Lung (tissue), 12 donors: ENCODE measurements around the gene LRP1. TPM values are rescaled to one million over a fixed set of nuclear protein-coding genes. Genes with fewer than 3 reads are reported as not detected.

ENCODE experiments used
- ATAC-seq: fragments of 200-7000 bp; cut with Tn5 transposase; one replicate; pipeline ENCODE4 v1.9.1; 2020; ENCODE audit warnings: moderate number of reproducible peaks; ENCODE audit not compliant: insufficient read depth, low FRiP score
- DNase-seq, 3 donors: peaks; one replicate each; pipeline ENCODE4 v3.0.0-alpha.2; 2013 to 2017
- H3K27ac ChIP-seq, 2 donors: one replicate each; pipeline ENCODE4 v1.5.1; 2013; ENCODE audit warnings: mild to moderate bottlenecking in 2 of 2, moderate library complexity in 2 of 2, control low read depth in 1 of 2, inconsistent platforms in 1 of 2, low read depth in 1 of 2, low read length in 1 of 2
- H3K27me3 ChIP-seq, 3 donors: one replicate each; pipeline ENCODE4 v1.5.1; 2013; ENCODE audit warnings: low read length in 2 of 3; ENCODE audit not compliant: control insufficient read depth in 3 of 3, insufficient read depth in 3 of 3
- H3K36me3 ChIP-seq, 4 donors: one replicate each; pipeline ENCODE4 v1.5.1; 2013; ENCODE audit warnings: low read length in 4 of 4, mild to moderate bottlenecking in 1 of 4, moderate library complexity in 1 of 4; ENCODE audit not compliant: control insufficient read depth in 4 of 4, insufficient read depth in 4 of 4
- H3K4me1 ChIP-seq, 5 donors: one replicate each; pipeline ENCODE4 v1.5.1; 2013; ENCODE audit warnings: low read length in 5 of 5, mild to moderate bottlenecking in 2 of 5, moderate library complexity in 1 of 5; ENCODE audit not compliant: control insufficient read depth in 5 of 5, insufficient read depth in 5 of 5
- H3K4me3 ChIP-seq: one replicate; pipeline ENCODE4 v1.5.1; 2013; ENCODE audit warnings: mild to moderate bottlenecking, control low read depth, moderate library complexity
- H3K9ac ChIP-seq, 2 donors: one replicate each; pipeline ENCODE4 v1.5.1; 2013; ENCODE audit warnings: low read length in 2 of 2, control low read depth in 1 of 2; ENCODE audit not compliant: insufficient read depth in 1 of 2
- H3K9me3 ChIP-seq, 4 donors: one replicate each; pipeline ENCODE4 v1.5.1; 2013; ENCODE audit warnings: low read length in 3 of 4, mild to moderate bottlenecking in 1 of 4, moderate library complexity in 1 of 4; ENCODE audit not compliant: control insufficient read depth in 4 of 4, insufficient read depth in 3 of 4
- CTCF ChIP-seq: IDR thresholded peaks from 2 replicates; pipeline ENCODE4 v1.5.1; 2012; ENCODE audit warnings: mild to moderate bottlenecking; ENCODE audit errors: control extremely low read depth, extremely low read depth
- WGBS, 2 donors: extraction: QIAGEN DNeasy Blood & Tissue Kit; methylation state at CpG; one replicate each; pipeline ENCODE4 v1.1.7; 2013; 5-methylcytosine and 5-hydroxymethylcytosine counted together
- polyA plus RNA-seq, 2 donors: library from polyadenylated mRNA; stranded (reverse); fragments of 200-250 nt; gene quantifications; one replicate each; pipeline ENCODE4 v1.2.1, GENCODE V29; 2013
- total RNA-seq, 2 donors: library from RNA; depleted of rRNA in 1 of 2; stranded (reverse); fragments of >200 nt in 1 of 2; gene quantifications; one replicate each; pipeline ENCODE4 v1.2.1, GENCODE V29; 2014 to 2021
- donor health status: control.
- donor health status: control.
- donor health status: Bipolar disorder and iron deficiency.
- donor health status: healthy.
- donor health status: DM: yes; HTN: yes; CAD: no.

The LRP1 gene
- total and polyA plus RNA-seq, 4 donors: 52.6 to 338 (median 122) TPM

DNA sequence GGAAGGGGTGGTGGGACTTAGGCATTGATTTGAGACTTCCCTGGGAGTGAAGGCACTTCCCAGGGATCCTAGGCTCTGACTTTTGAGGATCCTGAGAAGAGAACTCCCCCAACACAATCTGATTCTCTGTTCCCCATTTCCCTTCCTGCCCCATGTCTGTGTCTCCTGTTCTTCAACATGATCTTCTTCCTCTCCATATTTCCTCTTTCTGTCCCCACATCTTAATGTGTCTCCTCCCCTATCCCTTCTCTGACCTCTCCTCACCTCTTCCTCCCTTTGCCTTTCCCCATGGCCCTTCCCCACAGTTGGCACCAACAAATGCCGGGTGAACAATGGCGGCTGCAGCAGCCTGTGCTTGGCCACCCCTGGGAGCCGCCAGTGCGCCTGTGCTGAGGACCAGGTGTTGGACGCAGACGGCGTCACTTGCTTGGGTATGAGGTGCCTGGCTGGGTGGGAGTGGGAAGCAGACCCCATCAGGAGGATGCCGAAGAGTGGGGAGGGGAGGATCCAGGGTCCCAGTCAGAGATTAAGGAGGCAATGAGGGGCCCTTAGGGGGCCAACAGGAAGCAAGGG, 34.4 kb downstream of the LRP1 start:
- WGBS, 2 donors: 89 to 95% methylated on average over 8 of the region's 8 CpGs
- Histone ChIP-seq H3K4me1 (peaks cover 0 to 6% (median 3%) of the 10 kb centered on the region in 5 donors), H3K9ac (no peak overlapping the region), H3K27me3 (no peaks in the 10 kb centered on the region), H3K4me3 (no peak overlapping the region), H3K9me3 (peaks cover 0 to 2% (median 0%) of the 10 kb centered on the region in 4 donors), H3K36me3 (peaks cover 9 to 65% (median 54%) of the 10 kb centered on the region in 4 donors), H3K27ac (no peak overlapping the region)
- TF ChIP-seq CTCF: no peak
- peak; percentile 20 for ATAC-seq
- no peak for DNase-seq

- Histone ChIP-seq H3K9ac (no peak overlapping the region), H3K27ac (no peak overlapping the region), H3K9me3 (peaks cover 0 to 2% (median 0%) of the 10 kb centered on the region in 4 donors), H3K36me3 (peaks cover 15 to 71% (median 55%) of the 10 kb centered on the region in 4 donors), H3K4me3 (no peak overlapping the region), H3K27me3 (no peaks in the 10 kb centered on the region), H3K4me1 (peaks cover 0 to 3% (median 0%) of the 10 kb centered on the region in 5 donors)
- no peak for DNase-seq
- WGBS, 2 donors: 83 to 87% methylated on average over 3 of the region's 3 CpGs
- no peak for ATAC-seq
- TF ChIP-seq CTCF: no peak
Measured at GRCh38 chr12:57164454-57164853, 36.2 kb downstream of the LRP1 start.

DNA sequence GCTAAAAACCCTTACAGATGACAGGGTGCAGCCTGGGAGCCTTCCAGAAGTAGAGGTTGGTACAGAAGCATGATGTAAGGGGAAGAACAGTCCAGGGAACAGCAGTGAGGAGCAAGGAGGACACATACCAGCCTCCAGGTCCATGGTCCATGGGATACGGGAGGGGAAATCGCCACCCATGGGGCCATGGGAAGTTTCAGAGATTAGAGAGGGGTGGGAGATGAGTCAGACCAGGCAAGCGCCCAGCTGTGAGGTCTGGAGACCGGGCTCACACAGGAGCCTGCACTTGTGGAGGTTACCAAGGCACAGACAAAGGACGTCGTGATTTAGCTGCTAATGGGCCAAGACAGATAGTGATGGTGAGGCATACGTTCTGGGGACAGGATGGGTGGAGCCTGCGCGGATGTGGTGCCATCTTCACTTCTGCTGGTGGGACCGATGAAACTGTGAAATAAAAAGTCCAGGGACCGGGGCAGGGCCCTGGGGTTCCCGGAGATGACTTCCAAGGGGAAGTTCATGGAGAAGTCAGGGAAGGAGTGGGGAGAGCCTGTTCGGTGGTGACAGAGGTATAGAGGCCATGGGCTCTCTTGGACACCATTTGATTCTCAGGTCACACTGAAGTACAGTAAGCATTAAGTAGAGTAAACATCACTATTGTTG, 36.8 kb downstream of the LRP1 start:
- TF ChIP-seq CTCF: no peak
- WGBS, 2 donors: 83 to 88% methylated on average over 13 of the region's 13 CpGs
- peaks cover 0 to 2% (median 0%) of the 10 kb centered on the region in 4 donors for H3K9me3 ChIP-seq
- no peak overlapping the region for H3K4me3 ChIP-seq
- no peak overlapping the region for H3K9ac ChIP-seq
- H3K36me3 ChIP-seq: peaks cover 15 to 71% (median 55%) of the 10 kb centered on the region in 4 donors
- peaks cover 0 to 3% (median 0%) of the 10 kb centered on the region in 5 donors for H3K4me1 ChIP-seq
- DNase-seq (no peak), ATAC-seq (no peak)
- no peaks in the 10 kb centered on the region for H3K27me3 ChIP-seq
- no peak overlapping the region for H3K27ac ChIP-seq
